Measurements from ENCODE around the gene NSMCE1.
"Not testable (repeated sequence)": the region's sequence is repeated elsewhere in the genome, so short reads cannot be mapped to it uniquely, and the experiment has no call there.

The NSMCE1 gene

DNA sequence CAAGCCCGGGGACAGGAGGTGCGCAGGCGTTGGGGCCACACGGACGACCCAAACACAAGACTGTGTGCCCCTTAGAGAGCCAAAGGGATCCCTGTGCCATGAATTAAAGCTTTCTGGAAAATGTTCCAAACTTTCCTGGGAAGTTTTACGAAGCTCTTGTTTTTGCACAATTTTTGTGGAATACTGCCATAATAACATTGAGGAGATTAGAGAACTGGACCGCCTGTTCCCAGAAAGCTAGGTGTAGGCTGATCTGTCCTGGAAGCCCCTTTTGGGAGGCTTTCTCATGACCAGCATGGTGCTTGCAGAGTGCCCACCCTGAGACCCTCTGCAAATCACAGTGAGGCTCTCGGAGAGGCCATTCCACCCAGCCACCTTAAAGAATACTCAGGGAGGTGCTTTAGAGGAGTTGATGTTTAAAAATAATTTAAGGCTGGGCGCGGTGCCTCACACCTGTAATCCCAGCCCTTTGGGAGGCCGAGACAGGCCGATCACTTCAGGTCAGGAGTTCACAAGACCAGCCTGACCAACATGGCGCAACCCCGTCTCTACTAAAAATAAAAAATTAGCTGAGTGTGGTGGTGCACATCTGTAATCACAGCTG, 64.2 kb downstream of the NSMCE1 start:
- Histone ChIP-seq H3F3A (ENCODE audit: insufficient read depth, low read length) (peaks cover 8% of the 10 kb centered on the region), H2AFZ (ENCODE audit: low read length) (no peak overlapping the region), H3K9me3 (ENCODE audit: low read length) (no peaks in the 10 kb centered on the region), H3K4me2 (ENCODE audit: low read length) (peak overlapping the region; percentile 98), H3K27ac (ENCODE audit: low read depth, low read length, poor library complexity, severe bottlenecking) (peak overlapping the region; percentile 90), H3K9ac (ENCODE audit: low read length) (peak overlapping the region; percentile 95), H3K27me3 (ENCODE audit: insufficient read depth, low read length) (no peaks in the 10 kb centered on the region), H3K4me1 (ENCODE audit: insufficient read depth, low read length, severe bottlenecking) (peaks cover 52% of the 10 kb centered on the region), H3K36me3 (ENCODE audit: insufficient read depth, low read length) (no peaks in the 10 kb centered on the region), H3K79me2 (ENCODE audit: insufficient read depth, low read length) (no peaks in the 10 kb centered on the region), H3K9me2 (ENCODE audit: low read depth, low read length) (no peaks in the 10 kb centered on the region), H3K4me3 (ENCODE audit: low read depth, low read length, poor library complexity, severe bottlenecking) (peak overlapping the region; percentile 77), H4K20me1 (ENCODE audit: insufficient read depth, low read length) (no peaks in the 10 kb centered on the region)
- TF ChIP-seq, protein P1, sequence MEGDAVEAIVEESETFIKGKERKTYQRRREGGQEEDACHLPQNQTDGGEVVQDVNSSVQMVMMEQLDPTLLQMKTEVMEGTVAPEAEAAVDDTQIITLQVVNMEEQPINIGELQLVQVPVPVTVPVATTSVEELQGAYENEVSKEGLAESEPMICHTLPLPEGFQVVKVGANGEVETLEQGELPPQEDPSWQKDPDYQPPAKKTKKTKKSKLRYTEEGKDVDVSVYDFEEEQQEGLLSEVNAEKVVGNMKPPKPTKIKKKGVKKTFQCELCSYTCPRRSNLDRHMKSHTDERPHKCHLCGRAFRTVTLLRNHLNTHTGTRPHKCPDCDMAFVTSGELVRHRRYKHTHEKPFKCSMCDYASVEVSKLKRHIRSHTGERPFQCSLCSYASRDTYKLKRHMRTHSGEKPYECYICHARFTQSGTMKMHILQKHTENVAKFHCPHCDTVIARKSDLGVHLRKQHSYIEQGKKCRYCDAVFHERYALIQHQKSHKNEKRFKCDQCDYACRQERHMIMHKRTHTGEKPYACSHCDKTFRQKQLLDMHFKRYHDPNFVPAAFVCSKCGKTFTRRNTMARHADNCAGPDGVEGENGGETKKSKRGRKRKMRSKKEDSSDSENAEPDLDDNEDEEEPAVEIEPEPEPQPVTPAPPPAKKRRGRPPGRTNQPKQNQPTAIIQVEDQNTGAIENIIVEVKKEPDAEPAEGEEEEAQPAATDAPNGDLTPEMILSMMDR (IDR thresholded peaks at IDR 0.05; ENCODE audit: low read length): no peak
- TF ChIP-seq EZH2 (IDR thresholded peaks at IDR 0.05; ENCODE audit: borderline replicate concordance, low read length): no peak

DNA sequence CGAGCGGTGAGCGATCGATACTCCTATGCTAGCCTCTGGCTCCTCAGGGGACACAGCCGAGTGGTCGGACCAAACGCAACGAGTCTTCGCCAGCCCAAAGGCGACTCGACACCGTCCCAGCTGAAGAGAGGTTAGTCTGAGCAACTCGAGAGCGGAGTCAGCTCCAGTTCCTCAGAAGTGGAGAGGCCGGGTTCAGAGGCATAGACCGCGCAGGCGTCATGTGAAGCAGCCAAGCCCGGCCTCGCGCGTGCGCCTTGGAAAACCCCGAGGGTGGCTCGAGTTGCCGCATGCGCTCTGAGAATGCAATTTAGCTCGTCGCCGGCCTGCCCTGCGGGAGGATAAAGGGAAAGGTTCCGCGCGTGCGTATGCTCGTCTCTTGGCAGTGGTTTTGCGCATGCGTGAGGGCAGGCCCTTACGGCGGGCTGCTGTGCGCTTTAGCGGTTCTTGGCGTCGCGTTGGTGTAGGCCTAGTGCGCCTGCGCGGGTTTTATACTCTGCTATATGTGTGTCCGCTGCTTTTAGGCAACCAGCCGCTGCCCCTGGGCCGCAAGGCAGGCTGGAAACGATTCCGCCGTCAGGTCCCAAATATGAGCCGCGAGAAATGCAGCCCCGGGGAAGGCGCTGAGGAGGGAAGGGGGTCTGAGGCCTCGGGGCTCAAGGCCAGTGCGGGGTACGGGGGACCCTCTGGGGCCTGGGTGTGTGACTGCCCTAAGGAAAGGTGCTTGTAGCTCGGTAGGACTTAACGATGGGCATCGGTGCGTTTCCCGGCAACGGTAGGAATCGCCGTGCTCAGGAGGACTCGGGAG, 64.9 kb downstream of the NSMCE1 start, which contains the start of gene KDM8:
Gene KDM8 (plus strand): TSS at position 20 of the 805 bp plus-strand sequence. CDS start 6,598 bp downstream, outside the sequence.
- no peaks in the 10 kb centered on the region for H4K20me1 ChIP-seq (ENCODE audit: insufficient read depth, low read length)
- TF ChIP-seq, protein P1 (IDR thresholded peaks at IDR 0.05; ENCODE audit: low read length): no peak
- no peak for TF ChIP-seq EZH2 (IDR thresholded peaks at IDR 0.05; ENCODE audit: borderline replicate concordance, low read length)

DNA sequence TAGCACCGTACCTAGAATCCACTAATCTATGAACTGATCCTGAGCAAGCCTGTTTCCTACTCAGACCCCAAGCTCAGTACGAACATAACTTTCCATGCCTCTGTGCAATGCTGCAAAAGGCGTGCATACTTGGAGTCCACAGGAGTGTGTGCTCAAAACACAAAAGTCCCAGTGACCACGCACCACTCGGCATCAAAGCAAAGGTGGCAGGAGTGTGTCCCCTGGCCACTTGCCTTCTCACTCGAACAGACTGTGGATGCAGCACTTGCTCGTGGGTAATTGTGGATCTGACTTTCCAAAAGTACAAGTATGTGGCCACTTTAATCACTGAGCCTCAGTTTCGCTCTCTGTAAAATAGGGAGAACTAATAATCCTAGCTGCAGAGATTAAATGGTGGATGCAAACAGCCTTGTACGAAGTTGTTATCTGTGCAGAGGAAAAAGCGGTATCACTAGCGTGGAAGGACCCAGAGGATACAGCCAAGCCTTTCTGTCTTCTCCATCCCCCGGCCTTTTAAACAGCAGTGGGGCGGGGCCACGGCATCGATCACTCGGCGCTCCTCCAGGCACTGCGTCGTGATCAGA, 65.6 kb downstream of the NSMCE1 start:
- no peaks in the 10 kb centered on the region for H3K9me3 ChIP-seq (ENCODE audit: low read length)
- H3K36me3 ChIP-seq (ENCODE audit: insufficient read depth, low read length): no peaks in the 10 kb centered on the region
- peak overlapping the region; percentile 72 for H3K9ac ChIP-seq (ENCODE audit: low read length)
- no peaks in the 10 kb centered on the region for H3K27me3 ChIP-seq (ENCODE audit: insufficient read depth, low read length)
- peak overlapping the region; percentile 77 for H3K4me3 ChIP-seq (ENCODE audit: low read depth, low read length, poor library complexity, severe bottlenecking)
- peak overlapping the region; percentile 90 for H3K27ac ChIP-seq (ENCODE audit: low read depth, low read length, poor library complexity, severe bottlenecking)
- H2AFZ ChIP-seq (ENCODE audit: low read length): no peak overlapping the region
- no peak for TF ChIP-seq EZH2 (IDR thresholded peaks at IDR 0.05; ENCODE audit: borderline replicate concordance, low read length)
- TF ChIP-seq, protein P1 (IDR thresholded peaks at IDR 0.05; ENCODE audit: low read length): no peak
- H3F3A ChIP-seq (ENCODE audit: insufficient read depth, low read length): peaks cover 12% of the 10 kb centered on the region
- H4K20me1 ChIP-seq (ENCODE audit: insufficient read depth, low read length): no peaks in the 10 kb centered on the region
- H3K4me1 ChIP-seq (ENCODE audit: insufficient read depth, low read length, severe bottlenecking): peaks cover 64% of the 10 kb centered on the region
- H3K9me2 ChIP-seq (ENCODE audit: low read depth, low read length): no peaks in the 10 kb centered on the region
- no peaks in the 10 kb centered on the region for H3K79me2 ChIP-seq (ENCODE audit: insufficient read depth, low read length)
- peak overlapping the region; percentile 69 for H3K4me2 ChIP-seq (ENCODE audit: low read length)

More for the DNA sequence above, 64.9 kb downstream of the NSMCE1 start, which contains the start of gene KDM8:
- H2AFZ ChIP-seq (ENCODE audit: low read length): no peak within 1 kb of the TSS
- no peaks in the 10 kb centered on the region for H3K36me3 ChIP-seq (ENCODE audit: insufficient read depth, low read length)
- no peaks in the 10 kb centered on the region for H3K79me2 ChIP-seq (ENCODE audit: insufficient read depth, low read length)
- H3K27ac ChIP-seq (ENCODE audit: low read depth, low read length, poor library complexity, severe bottlenecking): peak within 1 kb of the TSS; percentile 90
- H3K27me3 ChIP-seq (ENCODE audit: insufficient read depth, low read length): no peaks in the 10 kb centered on the region
- H3K4me1 ChIP-seq (ENCODE audit: insufficient read depth, low read length, severe bottlenecking): peaks cover 59% of the 10 kb centered on the region
- H3K9me2 ChIP-seq (ENCODE audit: low read depth, low read length): no peaks in the 10 kb centered on the region
- H3K9ac ChIP-seq (ENCODE audit: low read length): peak within 1 kb of the TSS; percentile 95
- peak within 1 kb of the TSS; percentile 77 for H3K4me3 ChIP-seq (ENCODE audit: low read depth, low read length, poor library complexity, severe bottlenecking)
- H3K4me2 ChIP-seq (ENCODE audit: low read length): peak within 1 kb of the TSS; percentile 98
- H3F3A ChIP-seq (ENCODE audit: insufficient read depth, low read length): peaks cover 12% of the 10 kb centered on the region
- H3K9me3 ChIP-seq (ENCODE audit: low read length): no peaks in the 10 kb centered on the region

DNA sequence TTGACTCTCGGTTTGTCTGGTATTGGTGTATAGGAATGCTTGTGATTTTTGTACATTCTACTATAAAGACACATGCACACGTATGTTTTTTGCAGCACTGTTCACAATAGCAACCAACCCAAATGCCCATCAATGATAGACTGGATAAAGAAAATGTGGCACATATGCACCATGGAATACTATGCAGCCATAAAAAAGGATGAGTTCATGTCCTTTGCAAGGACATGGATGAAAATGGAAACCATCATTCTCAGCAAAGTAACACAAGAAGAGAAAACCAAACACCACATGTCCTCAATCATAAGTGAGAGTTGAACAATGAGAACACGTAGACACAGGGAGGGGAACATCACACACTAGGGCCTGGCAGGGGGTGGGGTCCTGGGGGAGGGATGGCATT, 67.7 kb downstream of the NSMCE1 start:
- not testable (repeated sequence) for H3K36me3 ChIP-seq (ENCODE audit: insufficient read depth, low read length); H4K20me1 ChIP-seq (ENCODE audit: insufficient read depth, low read length); H3K79me2 ChIP-seq (ENCODE audit: insufficient read depth, low read length); H3K27ac ChIP-seq (ENCODE audit: low read depth, low read length, poor library complexity, severe bottlenecking); H3K9ac ChIP-seq (ENCODE audit: low read length); H3K4me2 ChIP-seq (ENCODE audit: low read length); H3K27me3 ChIP-seq (ENCODE audit: insufficient read depth, low read length); H3K9me3 ChIP-seq (ENCODE audit: low read length); H3K9me2 ChIP-seq (ENCODE audit: low read depth, low read length); H3K4me3 ChIP-seq (ENCODE audit: low read depth, low read length, poor library complexity, severe bottlenecking); H2AFZ ChIP-seq (ENCODE audit: low read length)
- peaks cover 48% of the 10 kb centered on the region for H3K4me1 ChIP-seq (ENCODE audit: insufficient read depth, low read length, severe bottlenecking)
- H3F3A ChIP-seq (ENCODE audit: insufficient read depth, low read length): peaks cover 12% of the 10 kb centered on the region

All from OCI-LY1 (cell line).